HCT116 (cell line): ENCODE data around the gene SMIM35. TPM values are rescaled to one million over a fixed set of nuclear protein-coding genes. Genes with fewer than 3 reads are reported as not detected.

Source experiments
- ATAC-seq: fragments of 200-7000 bp; cut with Tn5 transposase; 2 replicates; pipeline ENCODE4 v1.9.1; 2020; ENCODE audit warnings: mild to moderate bottlenecking, moderate library complexity
- BruUV-seq: library from RNA; stranded (reverse); fragments of 400-500 nt; replicated peaks from 2 replicates; lab custom pipeline; 2021; lab: Mats Ljungman, UMichigan
- CTCF ChIA-PET: fragments of 300-600 bp; sonication (Branson Sonifier 250); formaldehyde crosslinking; loops from one replicate; lab custom pipeline; 2021; ENCODE audit warnings: antibody characterized with exemption; lab: Charles Lee
- POLR2A ChIA-PET: fragments of 300-600, 350-600 bp; sonication (Branson Sonifier 250); formaldehyde crosslinking; loops from one replicate; lab custom pipeline; 2021; ENCODE audit warnings: antibody characterized with exemption; lab: Charles Lee
- RAD21 ChIA-PET, 2 experiments: fragments of 300-600 bp; sonication (Branson Sonifier 250); formaldehyde crosslinking; loops; one replicate each; lab custom pipeline; 2023; ENCODE audit warnings: low total read pairs in 2 of 2; ENCODE audit not compliant: uncharacterized antibody in 2 of 2, unreplicated experiment in 2 of 2, low non-redundant PET in 1 of 2; lab: Charles Lee
- DNase-seq: peaks from one replicate; pipeline ENCODE4 v3.0.0-alpha.2; 2010; ENCODE audit warnings: low read depth, low spot score
- H2AFZ ChIP-seq: fragments of 200-600 bp; shearing (Covaris generic), sonication (generic); 2 replicates; pipeline ENCODE4 v1.6.1; 2017; ENCODE audit warnings: low read depth, mixed run types, mixed read lengths, antibody characterized with exemption, low read length; ENCODE audit not compliant: poor library complexity, severe bottlenecking
- H3K27ac ChIP-seq: 2 replicates; pipeline ENCODE4 v1.5.1; 2012; ENCODE audit warnings: low read depth, low read length
- H3K27me3 ChIP-seq: fragments of 200-600 bp; sonication (generic); 2 replicates; pipeline ENCODE4 v1.6.1; 2016; ENCODE audit warnings: mixed run types, low read length, mixed read lengths; ENCODE audit not compliant: insufficient read depth
- H3K36me3 ChIP-seq, 2 experiments: fragments of 200-500 bp in 1 of 2; fragments of 200-600 bp in 1 of 2; sonication (Bioruptor generic) in 1 of 2; sonication (generic) in 1 of 2; 2 replicates each; pipeline versions ENCODE4 v1.5.1 to v1.6.1; 2014 to 2016; ENCODE audit warnings: low read length in 2 of 2, inconsistent platforms in 1 of 2, mixed read lengths in 1 of 2, mixed run types in 1 of 2; ENCODE audit not compliant: insufficient read depth in 2 of 2, control insufficient read depth in 1 of 2
- H3K4me1 ChIP-seq, 2 experiments: fragments of 200-600 bp in 1 of 2; sonication (generic) in 1 of 2; 2 replicates each; pipeline versions ENCODE4 v1.5.1 to v1.6.1; 2012 to 2017; ENCODE audit warnings: low read length in 2 of 2, inconsistent platforms in 1 of 2, mild to moderate bottlenecking in 1 of 2, mixed read lengths in 1 of 2, mixed run types in 1 of 2, moderate library complexity in 1 of 2; ENCODE audit not compliant: insufficient read depth in 2 of 2, control insufficient read depth in 1 of 2
- H3K4me2 ChIP-seq: fragments of 200-600 bp; sonication (generic); 2 replicates; pipeline ENCODE4 v1.6.1; 2017; ENCODE audit warnings: mixed run types, low read length, mixed read lengths
- H3K4me3 ChIP-seq, 2 experiments: fragments of 200-600 bp in 1 of 2; sonication (generic) in 1 of 2; replicated peaks in 1 of 2; 2 replicates each; pipeline ENCODE4 v1.5.1; 2011 to 2016; ENCODE audit warnings: low read length in 2 of 2, control low read depth in 1 of 2, low read depth in 1 of 2, mild to moderate bottlenecking in 1 of 2, mixed read lengths in 1 of 2, mixed run types in 1 of 2
- H3K79me2 ChIP-seq: fragments of 200-600 bp; sonication (generic); 2 replicates; pipeline ENCODE4 v1.6.1; 2017; ENCODE audit warnings: mild to moderate bottlenecking, mixed run types, low read length, moderate library complexity, mixed read lengths; ENCODE audit not compliant: insufficient read depth
- H3K9ac ChIP-seq: fragments of 200-600 bp; sonication (generic); 2 replicates; pipeline ENCODE4 v1.6.1; 2016; ENCODE audit warnings: low read length, mixed read lengths
- H3K9me2 ChIP-seq: fragments of 200-600 bp; sonication (generic), shearing (Covaris generic); 2 replicates; pipeline ENCODE4 v1.6.1; 2017; ENCODE audit warnings: mixed run types, mild to moderate bottlenecking, moderate library complexity; ENCODE audit not compliant: insufficient read depth
- H3K9me3 ChIP-seq, 2 experiments: fragments of 200-500 bp in 1 of 2; fragments of 200-600 bp in 1 of 2; sonication (Bioruptor generic) in 1 of 2; sonication (generic) in 1 of 2; 2 replicates each; pipeline ENCODE4 v1.6.1; 2014 to 2017; ENCODE audit warnings: low read length in 2 of 2, mixed read lengths in 2 of 2, inconsistent platforms in 1 of 2, low read depth in 1 of 2, mild to moderate bottlenecking in 1 of 2, mixed run types in 1 of 2, moderate library complexity in 1 of 2; ENCODE audit not compliant: control insufficient read depth in 1 of 2, insufficient read depth in 1 of 2
- H4K20me1 ChIP-seq: fragments of 200-600 bp; sonication (generic), shearing (Covaris generic); 2 replicates; pipeline ENCODE4 v1.6.1; 2017; ENCODE audit warnings: mixed run types, mild to moderate bottlenecking, moderate library complexity; ENCODE audit not compliant: insufficient read depth
- CBX3 ChIP-seq: IDR thresholded peaks from 2 replicates; pipeline ENCODE4 v1.6.1; 2012; ENCODE audit warnings: low read depth
- EGR1 ChIP-seq: IDR thresholded peaks from 2 replicates; pipeline ENCODE4 v1.6.1; 2012; ENCODE audit warnings: low read depth
- ELF1 ChIP-seq: IDR thresholded peaks from 2 replicates; pipeline ENCODE4 v1.6.1; 2012; ENCODE audit warnings: low read depth, borderline replicate concordance
- EZH2 ChIP-seq: fragments of 200-600 bp; sonication (generic); IDR thresholded peaks from 2 replicates; pipeline ENCODE4 v1.6.1; 2017; ENCODE audit warnings: antibody characterized with exemption, mixed run types
- EZH2phosphoT487 ChIP-seq: fragments of 200-600 bp; IDR thresholded peaks from 2 replicates; pipeline ENCODE4 v1.6.1; 2018; ENCODE audit warnings: antibody characterized with exemption, borderline replicate concordance
- FOSL1 ChIP-seq: IDR thresholded peaks from 2 replicates; pipeline ENCODE4 v1.6.1; 2012; ENCODE audit warnings: low read depth
- POLR2A ChIP-seq: IDR thresholded peaks from 2 replicates; pipeline ENCODE4 v1.7.0; 2011; ENCODE audit warnings: borderline replicate concordance; ENCODE audit not compliant: insufficient read depth, insufficient read length; ENCODE audit errors: extremely low read depth
- SIN3A ChIP-seq: IDR thresholded peaks from 2 replicates; pipeline ENCODE4 v1.6.1; 2012; ENCODE audit warnings: low read depth
- SP1 ChIP-seq: IDR thresholded peaks from 2 replicates; pipeline ENCODE4 v1.6.1; 2012; ENCODE audit warnings: low read depth
- SRF ChIP-seq: IDR thresholded peaks from 2 replicates; pipeline ENCODE4 v1.6.1; 2012; ENCODE audit warnings: low read depth
- YY1 ChIP-seq: IDR thresholded peaks from 2 replicates; pipeline ENCODE4 v1.6.1; 2011; ENCODE audit warnings: low read length, low read depth, moderate library complexity, mild to moderate bottlenecking; ENCODE audit not compliant: insufficient replicate concordance; ENCODE audit errors: extremely low read depth
- intact Hi-C: fragments of 100-400 bp; cut with micrococcal nuclease; formaldehyde crosslinking; loops from 2 replicates; pipeline ENCODE4 v1.10.0; 2022
- total RNA-seq: library from RNA; stranded (reverse); gene quantifications from one replicate; pipeline ENCODE4 v1.2.1, GENCODE V29; 2021; ENCODE audit not compliant: unreplicated experiment
- TF ChIP-seq, protein P1 (sequence below): IDR thresholded peaks from 2 replicates; pipeline ENCODE4 v1.6.1; 2011; ENCODE audit warnings: mild to moderate bottlenecking, low read length, moderate library complexity; ENCODE audit not compliant: insufficient replicate concordance; ENCODE audit errors: extremely low read depth
- TF ChIP-seq, protein P2 (sequence below): IDR thresholded peaks from 2 replicates; pipeline ENCODE4 v1.6.1; 2012; ENCODE audit warnings: low read depth
- TF ChIP-seq, protein P3 (sequence below), 3 experiments: fragments of 200-600 bp in 1 of 3; sonication (generic) in 1 of 3; IDR thresholded peaks in 2 of 3; conservative IDR thresholded peaks in 1 of 3; 2 replicates each; pipeline ENCODE4 v1.5.1; 2012 to 2017; ENCODE audit warnings: low read depth in 2 of 3, low read length in 2 of 3, antibody characterized with exemption in 1 of 3, borderline replicate concordance in 1 of 3, control low read depth in 1 of 3, mild to moderate bottlenecking in 1 of 3, mixed read lengths in 1 of 3, mixed run types in 1 of 3, moderate library complexity in 1 of 3; ENCODE audit not compliant: insufficient read depth in 1 of 3

Gene SMIM35
- total RNA-seq, 1 experiment from 2014 or later = not detected

DNA sequence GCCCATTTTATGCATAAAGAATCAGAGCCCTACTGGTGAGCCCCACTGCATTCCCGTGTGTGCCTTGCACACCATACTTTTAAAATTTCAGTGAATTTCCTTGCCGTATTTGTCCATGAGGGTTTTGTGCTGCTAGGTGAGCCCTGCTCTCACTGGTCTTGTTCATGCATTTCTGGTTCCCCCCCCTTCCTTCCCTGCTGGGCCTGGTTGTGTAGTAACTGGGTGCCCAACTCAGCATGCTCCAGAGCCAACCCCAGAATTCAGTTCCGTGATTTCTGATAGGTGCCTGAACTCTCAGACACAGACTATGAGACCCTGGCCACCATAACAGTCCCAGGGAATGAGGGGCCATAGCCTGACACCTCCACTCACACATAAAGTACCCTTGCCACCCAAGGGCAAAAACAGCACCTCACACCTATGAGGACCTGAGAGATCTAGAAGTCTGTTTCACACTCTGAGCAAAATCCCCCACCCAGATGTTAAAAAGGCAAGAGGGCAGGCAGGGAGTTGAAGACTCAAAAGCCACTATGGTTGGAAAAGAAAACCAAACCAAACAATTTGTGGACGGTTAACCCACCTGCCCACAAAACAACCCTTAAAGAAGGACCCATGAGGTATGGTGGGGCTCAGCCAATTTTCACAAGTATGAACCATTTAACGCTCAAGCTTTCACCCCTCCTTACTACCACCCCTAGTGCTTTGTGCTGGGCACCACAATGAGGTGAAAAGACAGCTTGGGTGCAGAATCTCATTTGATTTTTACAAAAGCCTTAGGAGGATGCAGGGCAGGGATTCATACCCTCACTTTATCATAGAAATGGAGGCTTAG lies 117.4 kb downstream of the SMIM35 start:
- ChIA-PET RAD21 (no interaction called here), CTCF (no interaction called here), POLR2A (no interaction called here)
- Histone ChIP-seq H3K4me3 (no peak overlapping the region), H3K9ac (no peak overlapping the region), H3K36me3 (no peaks in the 10 kb centered on the region), H4K20me1 (no peaks in the 10 kb centered on the region), H2AFZ (no peak overlapping the region), H3K4me2 (no peak overlapping the region), H3K9me3 (no peaks in the 10 kb centered on the region), H3K27me3 (no peaks in the 10 kb centered on the region), H3K9me2 (no peaks in the 10 kb centered on the region), H3K4me1 (peaks cover 0 to 5% of the 10 kb centered on the region in 2 experiments; a peak in 1 of 4 replicates), H3K79me2 (no peaks in the 10 kb centered on the region), H3K27ac (no peak overlapping the region)
- no peak for ATAC-seq
- BruUV-seq = no TSS peak
- no peak for DNase-seq
- TF ChIP-seq SIN3A = no peak
- no peak for TF ChIP-seq EGR1
- TF ChIP-seq POLR2A = no peak
- no peak for TF ChIP-seq SRF
- no peak for TF ChIP-seq YY1
- TF ChIP-seq, protein P1, sequence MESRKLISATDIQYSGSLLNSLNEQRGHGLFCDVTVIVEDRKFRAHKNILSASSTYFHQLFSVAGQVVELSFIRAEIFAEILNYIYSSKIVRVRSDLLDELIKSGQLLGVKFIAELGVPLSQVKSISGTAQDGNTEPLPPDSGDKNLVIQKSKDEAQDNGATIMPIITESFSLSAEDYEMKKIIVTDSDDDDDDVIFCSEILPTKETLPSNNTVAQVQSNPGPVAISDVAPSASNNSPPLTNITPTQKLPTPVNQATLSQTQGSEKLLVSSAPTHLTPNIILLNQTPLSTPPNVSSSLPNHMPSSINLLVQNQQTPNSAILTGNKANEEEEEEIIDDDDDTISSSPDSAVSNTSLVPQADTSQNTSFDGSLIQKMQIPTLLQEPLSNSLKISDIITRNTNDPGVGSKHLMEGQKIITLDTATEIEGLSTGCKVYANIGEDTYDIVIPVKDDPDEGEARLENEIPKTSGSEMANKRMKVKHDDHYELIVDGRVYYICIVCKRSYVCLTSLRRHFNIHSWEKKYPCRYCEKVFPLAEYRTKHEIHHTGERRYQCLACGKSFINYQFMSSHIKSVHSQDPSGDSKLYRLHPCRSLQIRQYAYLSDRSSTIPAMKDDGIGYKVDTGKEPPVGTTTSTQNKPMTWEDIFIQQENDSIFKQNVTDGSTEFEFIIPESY = no peak
- TF ChIP-seq, protein P2, sequence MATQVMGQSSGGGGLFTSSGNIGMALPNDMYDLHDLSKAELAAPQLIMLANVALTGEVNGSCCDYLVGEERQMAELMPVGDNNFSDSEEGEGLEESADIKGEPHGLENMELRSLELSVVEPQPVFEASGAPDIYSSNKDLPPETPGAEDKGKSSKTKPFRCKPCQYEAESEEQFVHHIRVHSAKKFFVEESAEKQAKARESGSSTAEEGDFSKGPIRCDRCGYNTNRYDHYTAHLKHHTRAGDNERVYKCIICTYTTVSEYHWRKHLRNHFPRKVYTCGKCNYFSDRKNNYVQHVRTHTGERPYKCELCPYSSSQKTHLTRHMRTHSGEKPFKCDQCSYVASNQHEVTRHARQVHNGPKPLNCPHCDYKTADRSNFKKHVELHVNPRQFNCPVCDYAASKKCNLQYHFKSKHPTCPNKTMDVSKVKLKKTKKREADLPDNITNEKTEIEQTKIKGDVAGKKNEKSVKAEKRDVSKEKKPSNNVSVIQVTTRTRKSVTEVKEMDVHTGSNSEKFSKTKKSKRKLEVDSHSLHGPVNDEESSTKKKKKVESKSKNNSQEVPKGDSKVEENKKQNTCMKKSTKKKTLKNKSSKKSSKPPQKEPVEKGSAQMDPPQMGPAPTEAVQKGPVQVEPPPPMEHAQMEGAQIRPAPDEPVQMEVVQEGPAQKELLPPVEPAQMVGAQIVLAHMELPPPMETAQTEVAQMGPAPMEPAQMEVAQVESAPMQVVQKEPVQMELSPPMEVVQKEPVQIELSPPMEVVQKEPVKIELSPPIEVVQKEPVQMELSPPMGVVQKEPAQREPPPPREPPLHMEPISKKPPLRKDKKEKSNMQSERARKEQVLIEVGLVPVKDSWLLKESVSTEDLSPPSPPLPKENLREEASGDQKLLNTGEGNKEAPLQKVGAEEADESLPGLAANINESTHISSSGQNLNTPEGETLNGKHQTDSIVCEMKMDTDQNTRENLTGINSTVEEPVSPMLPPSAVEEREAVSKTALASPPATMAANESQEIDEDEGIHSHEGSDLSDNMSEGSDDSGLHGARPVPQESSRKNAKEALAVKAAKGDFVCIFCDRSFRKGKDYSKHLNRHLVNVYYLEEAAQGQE = no peak
- TF ChIP-seq EZH2phosphoT487 = no peak
- no peak for TF ChIP-seq ELF1
- TF ChIP-seq SP1 = no peak
- TF ChIP-seq, protein P3, sequence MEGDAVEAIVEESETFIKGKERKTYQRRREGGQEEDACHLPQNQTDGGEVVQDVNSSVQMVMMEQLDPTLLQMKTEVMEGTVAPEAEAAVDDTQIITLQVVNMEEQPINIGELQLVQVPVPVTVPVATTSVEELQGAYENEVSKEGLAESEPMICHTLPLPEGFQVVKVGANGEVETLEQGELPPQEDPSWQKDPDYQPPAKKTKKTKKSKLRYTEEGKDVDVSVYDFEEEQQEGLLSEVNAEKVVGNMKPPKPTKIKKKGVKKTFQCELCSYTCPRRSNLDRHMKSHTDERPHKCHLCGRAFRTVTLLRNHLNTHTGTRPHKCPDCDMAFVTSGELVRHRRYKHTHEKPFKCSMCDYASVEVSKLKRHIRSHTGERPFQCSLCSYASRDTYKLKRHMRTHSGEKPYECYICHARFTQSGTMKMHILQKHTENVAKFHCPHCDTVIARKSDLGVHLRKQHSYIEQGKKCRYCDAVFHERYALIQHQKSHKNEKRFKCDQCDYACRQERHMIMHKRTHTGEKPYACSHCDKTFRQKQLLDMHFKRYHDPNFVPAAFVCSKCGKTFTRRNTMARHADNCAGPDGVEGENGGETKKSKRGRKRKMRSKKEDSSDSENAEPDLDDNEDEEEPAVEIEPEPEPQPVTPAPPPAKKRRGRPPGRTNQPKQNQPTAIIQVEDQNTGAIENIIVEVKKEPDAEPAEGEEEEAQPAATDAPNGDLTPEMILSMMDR (IDR thresholded peaks at IDR 0.05 in 2 of 3, conservative IDR thresholded peaks at IDR 0.05 in 1 of 3; ENCODE audit: borderline replicate concordance in 1 of 3, insufficient read depth in 1 of 3, low read depth in 2 of 3, low read length in 2 of 3) = no peak
- no peak for TF ChIP-seq CBX3
- no peak for TF ChIP-seq FOSL1
- TF ChIP-seq EZH2 = no peak
- intact Hi-C loops = no loop called here
